HUES6 (cell line): Measurements from ENCODE around the gene TBC1D5.

Experiments used
- H3K27ac ChIP-seq: 2 replicates; pipeline ENCODE4 v1.7.0; 2013; ENCODE audit warnings: low read depth, mild to moderate bottlenecking, low read length, inconsistent platforms
- H3K27me3 ChIP-seq: 2 replicates; pipeline ENCODE4 v1.6.1; 2013; ENCODE audit warnings: low read length; ENCODE audit not compliant: control insufficient read depth, insufficient read depth
- H3K36me3 ChIP-seq: 2 replicates; pipeline ENCODE4 v1.6.1; 2013; ENCODE audit warnings: low read length; ENCODE audit not compliant: control insufficient read depth, insufficient read depth
- H3K4me1 ChIP-seq: 2 replicates; pipeline ENCODE4 v1.6.1; 2013; ENCODE audit warnings: low read length; ENCODE audit not compliant: control insufficient read depth, insufficient read depth
- H3K4me3 ChIP-seq: 2 replicates; pipeline ENCODE4 v1.5.1; 2013; ENCODE audit warnings: low read depth, low read length
- H3K9ac ChIP-seq: one replicate; pipeline ENCODE4 v1.6.1; 2013; ENCODE audit warnings: mild to moderate bottlenecking, low read length
- H3K9me3 ChIP-seq: 2 replicates; pipeline ENCODE4 v1.6.1; 2013; ENCODE audit warnings: low read depth, low read length; ENCODE audit not compliant: control insufficient read depth, insufficient read depth

Gene TBC1D5

DNA sequence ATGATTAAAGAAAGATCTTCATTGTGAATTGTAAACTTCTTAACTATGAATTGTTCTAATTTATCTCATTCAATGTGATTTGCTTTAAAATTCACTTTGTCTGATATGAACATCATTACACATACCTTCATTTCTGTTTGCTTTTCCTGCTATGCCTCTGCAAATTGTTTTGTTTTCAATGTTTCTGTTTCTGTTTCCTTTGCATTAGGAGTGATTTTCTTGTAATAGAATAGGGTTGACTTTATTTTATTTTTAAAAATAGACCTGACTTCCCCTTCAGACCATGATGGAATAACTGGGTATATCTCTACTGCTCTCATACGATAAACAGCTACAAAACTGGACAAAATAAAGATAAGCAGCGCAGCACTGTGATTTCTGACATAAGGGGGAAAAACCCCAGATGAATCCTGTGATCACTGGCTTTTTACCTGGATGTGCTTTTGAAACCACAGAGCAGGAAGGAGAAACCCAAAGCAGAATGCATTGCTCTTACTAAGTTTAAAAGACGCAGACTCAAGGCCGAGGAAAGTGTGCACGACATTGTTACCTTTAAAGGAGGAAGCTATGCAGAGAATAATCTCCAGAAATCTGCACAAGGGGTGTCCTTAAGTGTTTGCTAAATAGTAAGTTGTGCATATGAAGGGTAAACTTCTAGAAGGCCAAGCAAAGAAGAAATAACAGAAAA lies 420.2 kb downstream of the TBC1D5 start:
- H3K4me3 ChIP-seq = no peak overlapping the region

DNA sequence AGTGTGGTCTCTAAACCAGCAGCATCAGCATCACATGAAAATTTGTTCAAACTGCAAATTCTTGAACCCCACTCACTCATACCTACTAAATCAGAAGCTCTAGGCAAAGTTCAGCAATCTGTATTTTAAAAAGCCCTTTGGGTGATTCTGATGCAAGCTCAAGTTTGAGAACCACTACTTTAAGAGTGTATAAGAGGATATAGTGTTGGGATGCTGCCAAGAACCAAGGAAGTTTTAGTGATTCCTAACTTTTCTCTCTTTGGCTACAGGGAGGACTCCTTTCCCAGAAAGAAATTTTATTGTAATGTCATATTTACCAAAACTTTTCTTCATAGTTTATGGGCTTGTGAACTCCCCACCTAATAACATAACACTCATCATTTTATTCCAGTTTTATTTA lies 422.2 kb downstream of the TBC1D5 start:
- Histone ChIP-seq H3K27ac (no peak overlapping the region), H3K4me1 (no peaks in the 10 kb centered on the region), H3K9ac (no peak overlapping the region), H3K4me3 (no peak overlapping the region), H3K9me3 (no peaks in the 10 kb centered on the region), H3K36me3 (no peaks in the 10 kb centered on the region), H3K27me3 (no peaks in the 10 kb centered on the region)

More for the DNA sequence above, 420.2 kb downstream of the TBC1D5 start:
- no peaks in the 10 kb centered on the region for H3K36me3 ChIP-seq
- H3K9ac ChIP-seq = no peak overlapping the region
- H3K27me3 ChIP-seq = no peaks in the 10 kb centered on the region
- no peaks in the 10 kb centered on the region for H3K4me1 ChIP-seq
- no peak overlapping the region for H3K27ac ChIP-seq
- no peaks in the 10 kb centered on the region for H3K9me3 ChIP-seq

DNA sequence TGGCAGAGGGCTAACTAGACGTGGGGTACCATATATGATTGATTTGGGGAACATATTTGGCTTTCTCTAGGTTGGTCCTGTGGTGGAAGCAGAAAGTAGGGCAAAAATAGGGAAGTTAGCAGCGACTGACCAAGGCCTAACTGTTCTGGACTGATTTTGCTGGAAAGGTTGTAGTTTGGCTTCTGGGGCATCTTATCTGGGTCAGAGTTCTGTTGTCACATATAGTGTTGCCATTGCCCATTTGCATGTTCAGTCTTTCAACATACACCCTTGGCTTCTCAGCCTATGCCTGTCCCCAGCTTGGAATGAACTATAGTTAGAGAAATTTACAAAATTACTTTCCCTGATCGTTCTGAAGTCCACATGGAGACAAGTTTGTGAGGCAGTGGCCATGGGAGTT lies 426.5 kb downstream of the TBC1D5 start:
- Histone ChIP-seq H3K27me3 (no peaks in the 10 kb centered on the region), H3K9ac (no peak overlapping the region), H3K36me3 (no peaks in the 10 kb centered on the region), H3K4me3 (no peak overlapping the region), H3K4me1 (no peaks in the 10 kb centered on the region), H3K27ac (no peak overlapping the region), H3K9me3 (no peaks in the 10 kb centered on the region)

DNA sequence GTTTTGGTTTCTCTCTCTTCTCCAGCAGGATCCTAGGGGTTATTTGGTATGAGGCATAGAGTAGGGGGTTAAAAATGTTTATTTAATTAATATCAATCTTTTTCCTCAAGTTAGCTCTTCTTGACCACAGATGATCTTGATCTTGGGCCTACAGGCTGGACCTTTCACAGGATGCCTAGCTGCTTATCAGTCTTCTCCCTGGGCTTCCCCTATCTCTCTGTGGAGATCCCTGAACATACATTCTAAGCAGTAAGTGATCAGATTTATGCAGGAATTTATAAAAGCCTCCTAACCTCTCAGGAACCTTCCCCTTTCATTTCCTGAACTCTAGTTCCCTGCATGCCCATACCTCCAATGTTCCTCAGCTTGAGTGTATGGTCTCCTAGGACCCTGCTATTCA lies 428.3 kb downstream of the TBC1D5 start:
- Histone ChIP-seq H3K9me3 (no peaks in the 10 kb centered on the region), H3K36me3 (no peaks in the 10 kb centered on the region)

DNA sequence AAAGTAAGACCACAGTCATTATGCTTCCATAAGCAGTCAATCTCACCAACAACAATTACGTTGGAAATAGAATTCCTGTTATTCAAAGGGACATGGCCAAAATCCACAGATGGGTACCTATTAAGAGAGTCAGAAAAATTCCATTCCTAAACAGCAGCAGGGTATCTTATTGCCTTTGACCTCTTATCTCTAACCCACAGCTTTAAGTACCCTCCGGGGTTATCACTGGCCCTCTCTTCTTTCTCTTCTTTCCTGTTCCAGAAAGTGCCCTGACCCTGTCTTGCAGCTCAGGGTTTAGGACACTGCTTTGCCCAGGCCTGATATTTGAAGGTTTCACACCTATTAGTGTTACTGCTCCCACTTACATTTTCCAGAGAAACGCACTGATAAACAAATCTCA lies 428.7 kb downstream of the TBC1D5 start:
- Histone ChIP-seq H3K4me1 (no peaks in the 10 kb centered on the region), H3K4me3 (no peak overlapping the region), H3K9ac (no peak overlapping the region), H3K27me3 (no peaks in the 10 kb centered on the region), H3K27ac (no peak overlapping the region), H3K9me3 (no peaks in the 10 kb centered on the region), H3K36me3 (no peaks in the 10 kb centered on the region)

More for the DNA sequence above, 428.3 kb downstream of the TBC1D5 start:
- Histone ChIP-seq H3K27me3 (no peaks in the 10 kb centered on the region), H3K4me3 (no peak overlapping the region), H3K4me1 (no peaks in the 10 kb centered on the region), H3K9ac (no peak overlapping the region), H3K27ac (no peak overlapping the region)

DNA sequence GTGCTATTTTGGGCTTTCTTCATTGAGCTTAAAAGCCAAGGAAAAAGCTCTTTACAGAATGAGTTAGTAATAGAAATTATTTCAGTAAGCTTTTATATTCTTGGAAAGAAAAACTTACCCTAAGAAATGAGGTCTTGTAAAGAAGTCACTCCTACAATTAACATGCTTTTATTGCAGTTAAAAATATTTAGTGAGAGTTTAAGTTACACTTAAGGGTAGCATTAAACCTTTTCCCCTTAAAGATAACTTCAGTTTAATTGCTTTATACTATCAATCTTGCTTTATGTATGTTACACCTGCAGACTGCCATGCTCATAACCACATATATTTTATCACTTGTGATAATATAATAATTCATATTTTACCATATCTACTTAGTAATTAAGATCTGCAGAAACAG lies 431.4 kb downstream of the TBC1D5 start:
- Histone ChIP-seq H3K27me3 (no peaks in the 10 kb centered on the region), H3K9me3 (no peaks in the 10 kb centered on the region), H3K27ac (no peak overlapping the region), H3K4me3 (no peak overlapping the region), H3K4me1 (no peaks in the 10 kb centered on the region), H3K36me3 (no peaks in the 10 kb centered on the region), H3K9ac (no peak overlapping the region)

DNA sequence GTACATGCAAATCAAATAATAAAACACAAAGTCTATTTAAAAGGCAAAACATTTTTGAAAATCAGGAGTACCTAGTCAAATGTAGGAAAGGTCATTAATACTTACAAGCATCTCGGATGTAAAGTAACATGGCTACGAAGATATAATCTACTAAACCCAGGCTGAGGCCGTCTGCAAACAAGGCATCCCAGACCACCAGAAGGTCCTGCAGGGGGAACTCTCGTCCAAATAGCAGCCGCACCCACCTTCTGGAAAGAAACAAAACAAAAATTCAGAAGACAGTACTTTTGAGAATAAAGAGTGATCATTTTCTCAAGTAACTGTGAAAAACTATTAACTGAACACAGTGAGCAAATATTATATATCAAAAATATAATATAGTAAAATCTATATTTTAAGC lies 434.5 kb downstream of the TBC1D5 start:
- Histone ChIP-seq H3K4me3 (no peak overlapping the region), H3K4me1 (no peaks in the 10 kb centered on the region), H3K9ac (no peak overlapping the region), H3K27ac (no peak overlapping the region), H3K36me3 (no peaks in the 10 kb centered on the region), H3K9me3 (no peaks in the 10 kb centered on the region), H3K27me3 (no peaks in the 10 kb centered on the region)

DNA sequence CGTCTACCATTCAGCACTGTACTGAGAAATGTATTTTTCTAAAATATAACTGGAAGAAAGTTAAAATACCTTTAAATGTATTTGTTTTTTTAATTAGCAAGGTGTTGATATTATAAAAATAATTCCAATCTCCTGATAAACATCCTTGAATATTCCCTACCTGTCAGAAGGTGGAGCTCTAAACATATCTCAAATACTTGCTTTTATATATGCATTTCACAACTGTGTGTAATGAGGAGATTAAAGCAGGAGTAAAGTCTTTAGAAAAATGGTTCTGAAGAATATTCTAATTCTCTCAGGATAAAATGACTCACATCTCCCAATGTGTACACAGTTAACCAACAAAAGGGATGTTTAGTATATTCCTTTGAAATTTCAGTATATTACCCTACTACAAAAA lies 434.9 kb downstream of the TBC1D5 start:
- no peaks in the 10 kb centered on the region for H3K4me1 ChIP-seq
- H3K27me3 ChIP-seq = no peaks in the 10 kb centered on the region
- H3K36me3 ChIP-seq = no peaks in the 10 kb centered on the region
- no peak overlapping the region for H3K9ac ChIP-seq
- no peak overlapping the region for H3K4me3 ChIP-seq
- H3K27ac ChIP-seq = no peak overlapping the region
- no peaks in the 10 kb centered on the region for H3K9me3 ChIP-seq

DNA sequence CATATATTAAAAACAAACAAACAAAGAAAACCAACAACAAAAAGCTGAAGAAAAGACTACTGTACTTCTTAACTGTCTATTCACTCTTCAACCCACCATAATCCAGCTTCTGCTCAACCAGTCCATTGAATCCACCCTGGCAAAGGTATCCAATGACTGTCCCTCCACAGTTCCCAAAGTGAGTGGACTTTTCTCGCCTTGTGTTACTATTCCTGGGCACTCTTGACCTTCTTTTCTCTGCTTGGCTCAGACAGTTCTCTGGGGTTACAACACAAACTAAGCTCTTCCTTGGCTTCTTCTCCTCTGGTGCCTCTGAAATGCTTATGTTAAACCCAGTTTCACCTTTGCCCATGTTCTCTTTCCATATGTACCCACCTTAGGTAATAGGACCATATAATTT lies 437.5 kb downstream of the TBC1D5 start:
- Histone ChIP-seq H3K27me3 (no peaks in the 10 kb centered on the region), H3K9me3 (no peaks in the 10 kb centered on the region), H3K27ac (no peak overlapping the region), H3K36me3 (no peaks in the 10 kb centered on the region), H3K4me1 (no peaks in the 10 kb centered on the region), H3K9ac (no peak overlapping the region), H3K4me3 (no peak overlapping the region)

DNA sequence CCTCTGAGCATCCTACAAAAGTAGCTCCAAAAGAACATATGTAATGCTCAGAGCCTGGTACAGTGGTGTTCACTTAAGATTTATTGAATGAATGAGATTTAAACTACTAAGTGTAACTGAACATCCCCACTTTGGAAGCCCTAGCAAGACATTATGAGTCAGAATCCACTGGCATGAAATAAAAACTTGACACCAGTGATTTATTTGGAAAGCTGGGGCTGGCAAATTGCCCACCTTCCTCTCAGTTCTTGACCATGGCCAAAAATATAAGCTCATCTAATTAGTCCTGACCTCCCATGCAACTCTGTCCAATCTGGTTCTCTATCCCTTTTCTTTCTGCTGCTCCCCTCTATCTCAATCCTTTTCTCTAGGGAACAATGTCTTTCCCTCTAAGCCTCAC lies 439.7 kb downstream of the TBC1D5 start:
- H3K9ac ChIP-seq = no peak overlapping the region
- H3K27ac ChIP-seq = no peak overlapping the region
- no peaks in the 10 kb centered on the region for H3K27me3 ChIP-seq
- no peak overlapping the region for H3K4me3 ChIP-seq
- no peaks in the 10 kb centered on the region for H3K36me3 ChIP-seq
- H3K4me1 ChIP-seq = no peaks in the 10 kb centered on the region
- H3K9me3 ChIP-seq = no peaks in the 10 kb centered on the region

DNA sequence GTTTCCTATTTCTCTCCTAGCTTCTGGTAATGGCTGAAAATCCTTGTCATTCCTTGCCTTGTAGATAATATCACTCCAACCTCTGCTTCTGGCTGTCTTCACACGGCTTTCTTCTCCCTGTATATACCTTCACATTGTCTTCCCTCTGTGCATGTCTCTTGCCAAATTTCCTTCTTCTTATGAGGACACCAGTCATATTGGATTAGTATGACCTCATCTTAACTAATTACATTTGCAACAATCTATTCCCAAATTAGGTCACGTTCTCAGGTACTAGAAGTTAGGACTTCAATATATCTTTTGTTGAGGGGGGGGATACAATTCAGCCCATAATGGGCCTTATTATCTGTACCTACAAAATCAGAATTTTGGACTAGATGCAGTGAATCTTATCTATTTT lies 440.3 kb downstream of the TBC1D5 start:
- no peak overlapping the region for H3K4me3 ChIP-seq
- H3K9me3 ChIP-seq = no peaks in the 10 kb centered on the region
- no peaks in the 10 kb centered on the region for H3K4me1 ChIP-seq
- H3K27ac ChIP-seq = no peak overlapping the region
- no peaks in the 10 kb centered on the region for H3K27me3 ChIP-seq
- no peaks in the 10 kb centered on the region for H3K36me3 ChIP-seq
- H3K9ac ChIP-seq = no peak overlapping the region

DNA sequence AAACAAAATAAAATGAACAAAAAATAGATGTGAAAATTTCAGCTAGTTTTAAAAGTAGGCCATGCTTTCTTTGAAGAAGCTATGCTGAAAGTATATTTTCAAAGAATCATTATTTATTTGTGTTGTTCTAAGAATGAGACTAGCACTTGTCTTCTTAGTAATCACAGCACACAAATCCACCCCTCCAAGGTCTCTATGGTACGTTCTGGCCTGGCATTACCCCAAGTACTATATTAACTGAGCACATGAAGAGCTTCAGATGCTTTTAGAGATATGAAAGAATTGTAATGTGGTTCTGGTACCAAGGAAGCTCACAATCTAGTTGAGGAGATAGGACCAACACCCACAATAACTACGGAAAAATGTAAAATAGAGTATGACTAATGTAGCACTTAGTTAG lies 441.2 kb downstream of the TBC1D5 start:
- Histone ChIP-seq H3K36me3 (no peaks in the 10 kb centered on the region), H3K4me1 (no peaks in the 10 kb centered on the region), H3K27me3 (no peaks in the 10 kb centered on the region), H3K27ac (no peak overlapping the region), H3K4me3 (no peak overlapping the region), H3K9ac (no peak overlapping the region), H3K9me3 (no peaks in the 10 kb centered on the region)
